Endothelial cell of umbilical vein (primary cell): ENCODE results near the gene PRSS22. TPM values are rescaled to one million over a fixed set of nuclear protein-coding genes. Genes with fewer than 3 reads are reported as not detected.
"Not testable (repeated sequence)": the region's sequence is repeated elsewhere in the genome, so short reads cannot be mapped to it uniquely, and the experiment has no call there.

Experiments used
- BruUV-seq: library from RNA; stranded (reverse); fragments of 400-500 nt; replicated peaks from 2 replicates; lab custom pipeline; 2021; lab: Mats Ljungman, UMichigan
- CTCF ChIA-PET: fragments of 300-600, 350-600 bp; sonication (Branson Sonifier 250); formaldehyde crosslinking; loops from one replicate; lab custom pipeline; 2021; ENCODE audit warnings: antibody characterized with exemption, inconsistent platforms; lab: Charles Lee
- POLR2A ChIA-PET: fragments of 300-600, 350-600 bp; sonication (Branson Sonifier 250); formaldehyde crosslinking; loops from one replicate; lab custom pipeline; 2021; ENCODE audit warnings: antibody characterized with exemption, inconsistent platforms; lab: Charles Lee
- DNase-seq: peaks from one replicate; pipeline ENCODE4 v3.0.0-alpha.2; 2011; ENCODE audit warnings: low read depth, low spot score
- FAIRE-seq: peaks from 2 replicates; lab custom pipeline; 2011; peaks lifted over from hg19 to GRCh38; lab: Jason Lieb, UNC
- H2AFZ ChIP-seq: 2 replicates; pipeline ENCODE4 v1.6.0; 2012; ENCODE audit warnings: low read depth, low read length, control low read depth, inconsistent platforms
- H3K27ac ChIP-seq: 2 replicates; pipeline ENCODE4 v1.5.1; 2011; ENCODE audit warnings: low read depth, mild to moderate bottlenecking, control low read depth, low read length, moderate library complexity; ENCODE audit not compliant: insufficient read depth
- H3K27me3 ChIP-seq, 2 experiments: 2 replicates each; pipeline versions ENCODE4 v1.6.0 to v1.6.1; 2011; ENCODE audit warnings: low read length in 2 of 2, mixed read lengths in 1 of 2; ENCODE audit not compliant: control insufficient read depth in 2 of 2, insufficient read depth in 2 of 2
- H3K36me3 ChIP-seq, 2 experiments: 2 replicates in 1 of 2; 3 replicates in 1 of 2; pipeline ENCODE4 v1.5.1; 2011; ENCODE audit warnings: low read length in 2 of 2, mild to moderate bottlenecking in 1 of 2, moderate library complexity in 1 of 2; ENCODE audit not compliant: control insufficient read depth in 2 of 2, insufficient read depth in 2 of 2; ENCODE audit errors: extremely low read depth in 1 of 2
- H3K4me1 ChIP-seq: 3 replicates; pipeline ENCODE4 v1.5.1; 2011; ENCODE audit warnings: mild to moderate bottlenecking, low read length; ENCODE audit not compliant: control insufficient read depth, insufficient read depth; ENCODE audit errors: extremely low read depth
- H3K4me2 ChIP-seq: 2 replicates; pipeline ENCODE4 v1.6.1; 2011; ENCODE audit warnings: low read length, control low read depth, mixed read lengths; ENCODE audit not compliant: insufficient read depth
- H3K4me3 ChIP-seq, 3 experiments: fragments of 200-600 bp in 1 of 3; sonication (generic), shearing (Covaris generic) in 1 of 3; replicated peaks in 1 of 3; 2 replicates each; pipeline ENCODE4 v1.5.1; 2011 to 2016; ENCODE audit warnings: control low read depth in 3 of 3, low read length in 3 of 3, mild to moderate bottlenecking in 2 of 3, inconsistent platforms in 1 of 3, low read depth in 1 of 3, moderate library complexity in 1 of 3; ENCODE audit not compliant: insufficient read depth in 1 of 3
- H3K79me2 ChIP-seq: 2 replicates; pipeline ENCODE4 v1.6.0; 2012; ENCODE audit warnings: low read length, inconsistent platforms; ENCODE audit not compliant: control insufficient read depth, insufficient read depth
- H3K9ac ChIP-seq: replicated peaks from 2 replicates; pipeline ENCODE3; 2011; ENCODE audit warnings: low read length, control low read depth; ENCODE audit not compliant: insufficient read depth; ENCODE audit errors: extremely low read depth
- H3K9me1 ChIP-seq: replicated peaks from 3 replicates; pipeline ENCODE4 v1.6.0; 2011; ENCODE audit warnings: mild to moderate bottlenecking, low read length; ENCODE audit not compliant: control insufficient read depth, insufficient read depth; ENCODE audit errors: extremely low read depth
- H3K9me3 ChIP-seq: replicated peaks from 2 replicates; pipeline ENCODE4 v1.5.1; 2012; ENCODE audit warnings: low read length, inconsistent platforms; ENCODE audit not compliant: control insufficient read depth, insufficient read depth
- H4K20me1 ChIP-seq: replicated peaks from 2 replicates; pipeline ENCODE3; 2011; ENCODE audit warnings: mild to moderate bottlenecking, low read length; ENCODE audit not compliant: control insufficient read depth, insufficient read depth; ENCODE audit errors: extremely low read depth
- CTCF ChIP-seq, 2 donors: IDR thresholded peaks; 1 replicate in 1 of 2; 2 replicates in 1 of 2; pipeline ENCODE4 v1.5.1; 2011; ENCODE audit warnings: low read length in 2 of 2, mild to moderate bottlenecking in 2 of 2, moderate library complexity in 2 of 2, control low read depth in 1 of 2, inconsistent platforms in 1 of 2, low read depth in 1 of 2; ENCODE audit not compliant: insufficient read depth in 1 of 2; ENCODE audit errors: extremely low read depth in 1 of 2
- EZH2 ChIP-seq: IDR thresholded peaks from 2 replicates; pipeline ENCODE4 v1.6.1; 2012; ENCODE audit warnings: borderline replicate concordance, low read depth, mild to moderate bottlenecking, moderate library complexity, low read length, inconsistent platforms; ENCODE audit not compliant: severe bottlenecking
- FOS ChIP-seq: IDR thresholded peaks from 2 replicates; pipeline ENCODE4 v1.6.1; 2011; ENCODE audit warnings: mild to moderate bottlenecking, low read length, moderate library complexity, borderline replicate concordance; ENCODE audit not compliant: insufficient read depth
- GATA2 ChIP-seq: IDR thresholded peaks from 2 replicates; pipeline ENCODE4 v1.7.0; 2011; ENCODE audit warnings: low read depth, mild to moderate bottlenecking, moderate library complexity, mixed read lengths, low read length; ENCODE audit not compliant: insufficient read length, insufficient read depth
- JUN ChIP-seq: IDR thresholded peaks from 2 replicates; pipeline ENCODE4 v1.6.1; 2011; ENCODE audit warnings: borderline replicate concordance, low read depth; ENCODE audit not compliant: insufficient read length, insufficient read depth
- MYC ChIP-seq: IDR thresholded peaks from one replicate; pipeline ENCODE4 v1.6.1; 2011; ENCODE audit warnings: mild to moderate bottlenecking, low read depth, low read length
- POLR2A ChIP-seq: IDR thresholded peaks from 2 replicates; pipeline ENCODE4 v1.6.1; 2012; ENCODE audit warnings: low read depth, mild to moderate bottlenecking, control low read depth, low read length
- POLR2AphosphoS5 ChIP-seq: IDR thresholded peaks from 2 replicates; pipeline ENCODE4 v1.6.1; 2012; ENCODE audit warnings: low read depth, mild to moderate bottlenecking, control low read depth, low read length, moderate library complexity; ENCODE audit not compliant: insufficient read depth
- dilution Hi-C: fragments of 300-500 bp; cut with MboI; formaldehyde crosslinking; loops from one replicate; pipeline ENCODE4 v1.15.0; 2019; ENCODE audit warnings: low sequenced_read_pairs; ENCODE audit not compliant: extremely low pct_ligation_motif_present
- intact Hi-C: fragments of 100-400 bp; cut with micrococcal nuclease; formaldehyde crosslinking; loops from one replicate; pipeline ENCODE4 v1.10.0; 2022
- polyA plus RNA-seq, 4 experiments: library from polyadenylated mRNA; depleted of rRNA in 3 of 4; stranded (reverse) in 3 of 4; unstranded in 1 of 4; fragments of >200 nt; gene quantifications; 2 replicates each; pipeline versions ENCODE4 v1.2.1 to v1.2.3, GENCODE V29; 2011 to 2012; ENCODE audit warnings: missing spikeins in 1 of 4
- total RNA-seq: library from RNA; stranded (reverse); gene quantifications from 2 replicates; pipeline ENCODE4 v1.2.3, GENCODE V29; 2021
- TF ChIP-seq, protein P1 (sequence below): IDR thresholded peaks from 2 replicates; pipeline ENCODE4 v1.6.1; 2011; ENCODE audit not compliant: insufficient read depth, insufficient read length

PRSS22 gene
- total and polyA plus RNA-seq, 2 donors (not counting 3 experiments of a cell fraction or from before 2014, with no cell fraction given): not detected

GRCh38 chr16:2907084-2907753 lies 49.2 kb upstream of the PRSS22 start:
- H3K4me3 ChIP-seq, H3K9me3 ChIP-seq, H3K9ac ChIP-seq, BruUV-seq, H3K4me2 ChIP-seq, H3K27me3 ChIP-seq, POLR2A ChIA-PET, H3K27ac ChIP-seq, H3K36me3 ChIP-seq, dilution Hi-C loops, H3K9me1 ChIP-seq, H4K20me1 ChIP-seq, H3K79me2 ChIP-seq: not testable (repeated sequence)
- Histone ChIP-seq H3K4me1 (peaks cover 12% of the 10 kb centered on the region), H2AFZ (peak overlapping the region; percentile 18)
- intact Hi-C loops: loop anchor here (1.0 kb wide), 1 partner anchor 68 kb away; no protein-coding TSS in a partner anchor
- TF ChIP-seq CTCF (IDR thresholded peaks at IDR 0.05; ENCODE audit: extremely low read depth in 1 of 2, insufficient read depth in 1 of 2, low read depth in 1 of 2, low read length in 2 of 2): peak; percentile 17 to 45
- peak; percentile 43 for DNase-seq
- CTCF ChIA-PET: interaction anchor here (1.1 to 3.1 kb wide), 10 partner anchors 9 to 91 kb away, joined by 3 to 26 read pairs (median 12); partner anchors contain the start of genes FLYWCH2 and PRSS21
- FAIRE-seq: peak; percentile 57

GRCh38 chr16:2905988-2906387 lies 48.0 kb upstream of the PRSS22 start:
- H3K9me3 ChIP-seq: no peaks in the 10 kb centered on the region
- DNase-seq: no peak
- BruUV-seq: no TSS peak
- H3K27ac ChIP-seq: no peak overlapping the region
- ChIA-PET CTCF (interaction anchor here (0.8 to 3.1 kb wide), 9 partner anchors 10 to 89 kb away, joined by 3 to 20 read pairs (median 11); partner anchors contain the start of genes FLYWCH2 and PRSS21), POLR2A (interaction anchor here (0.6 to 1.1 kb wide), 5 partner anchors 10 to 999 kb away, joined by 3 to 6 read pairs (median 4); partner anchors contain the start of gene FLYWCH2)
- TF ChIP-seq JUN (no peak), POLR2AphosphoS5 (no peak), FOS (no peak), GATA2 (no peak), POLR2A (no peak), EZH2 (no peak), MYC (no peak), CTCF (IDR thresholded peaks at IDR 0.05; ENCODE audit: extremely low read depth in 1 of 2, insufficient read depth in 1 of 2, low read depth in 1 of 2, low read length in 2 of 2) (no peak)
- TF ChIP-seq, protein P1, sequence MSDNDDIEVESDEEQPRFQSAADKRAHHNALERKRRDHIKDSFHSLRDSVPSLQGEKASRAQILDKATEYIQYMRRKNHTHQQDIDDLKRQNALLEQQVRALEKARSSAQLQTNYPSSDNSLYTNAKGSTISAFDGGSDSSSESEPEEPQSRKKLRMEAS: no peak
- H3K9ac ChIP-seq: no peak overlapping the region
- intact Hi-C loops (loop anchor here (1.0 to 2.0 kb wide), 3 partner anchors 31 to 224 kb away; partner anchors contain the start of genes KCTD5 and TNFRSF12A), dilution Hi-C loops (no loop called here)
- no peak overlapping the region for H3K4me3 ChIP-seq
- H3K27me3 ChIP-seq: no peaks in the 10 kb centered on the region
- H3K79me2 ChIP-seq: no peaks in the 10 kb centered on the region
- no peaks in the 10 kb centered on the region for H4K20me1 ChIP-seq
- no peak overlapping the region for H2AFZ ChIP-seq
- no peak for FAIRE-seq
- H3K4me2 ChIP-seq: no peak overlapping the region
- H3K4me1 ChIP-seq: peaks cover 9% of the 10 kb centered on the region
- no peaks in the 10 kb centered on the region for H3K9me1 ChIP-seq
- H3K36me3 ChIP-seq: no peaks in the 10 kb centered on the region
